Gastroesophageal sphincter (tissue), 4 donors: ENCODE results near the gene NKD2. TPM values are rescaled to one million over a fixed set of nuclear protein-coding genes. Genes with fewer than 3 reads are reported as not detected.

Source experiments
- ATAC-seq: fragments of 150-250 bp; one replicate; pipeline ENCODE4 v1.9.1; 2016; ENCODE audit warnings: mild to moderate bottlenecking, moderate library complexity
- H3K27ac ChIP-seq, 4 donors: fragments of 200-600 bp; sonication (generic) in 3 of 4; 1 replicate in 3 of 4; 2 replicates in 1 of 4; pipeline ENCODE4 v1.5.1; 2016 to 2019
- H3K27me3 ChIP-seq: fragments of 200-600 bp; sonication (generic); one replicate; pipeline ENCODE4 v1.5.1; 2019
- H3K36me3 ChIP-seq, 2 donors: fragments of 200-600 bp; sonication (generic); one replicate each; pipeline ENCODE4 v1.5.1; 2019; ENCODE audit warnings: control low read depth in 1 of 2
- H3K4me1 ChIP-seq, 3 donors: fragments of 200-600 bp; sonication (generic); 1 replicate in 2 of 3; 2 replicates in 1 of 3; pipeline ENCODE4 v1.5.1; 2016 to 2019; ENCODE audit warnings: control low read depth in 2 of 3
- H3K4me3 ChIP-seq, 2 donors: fragments of 200-600 bp; sonication (generic); one replicate each; pipeline ENCODE4 v1.5.1; 2019; ENCODE audit warnings: mild to moderate bottlenecking in 1 of 2, moderate library complexity in 1 of 2
- H3K9me3 ChIP-seq, 3 donors: fragments of 200-600 bp; sonication (generic); one replicate each; pipeline ENCODE4 v1.5.1; 2017 to 2019; ENCODE audit warnings: control low read depth in 2 of 3
- EP300 ChIP-seq: sonication (generic); formaldehyde crosslinking; IDR thresholded peaks from one replicate; pipeline ENCODE4 v1.6.1; 2017; ENCODE audit warnings: antibody characterized with exemption, mild to moderate bottlenecking
- POLR2A ChIP-seq, 2 donors: fragments of 450-650 bp; IDR thresholded peaks; one replicate each; pipeline ENCODE4 v1.6.1; 2017; ENCODE audit warnings: antibody characterized with exemption in 2 of 2, mild to moderate bottlenecking in 2 of 2, moderate library complexity in 1 of 2
- POLR2AphosphoS5 ChIP-seq: sonication (generic); formaldehyde crosslinking; IDR thresholded peaks from one replicate; pipeline ENCODE4 v1.6.1; 2017; ENCODE audit warnings: antibody characterized with exemption
- WGBS, 2 donors: methylation state at CpG; one replicate each; pipeline ENCODE4 v1.1.5; 2018; ENCODE audit warnings: low coverage in 1 of 2; 5-methylcytosine and 5-hydroxymethylcytosine counted together
- total RNA-seq, 4 donors: library from RNA; depleted of rRNA; stranded (reverse); fragments of >200 nt; gene quantifications; one replicate each; pipeline ENCODE4 v1.1.0, GENCODE V29; 2016
- TF ChIP-seq, protein P1 (sequence below), 4 experiments: fragments of 200-600 bp in 2 of 4; fragments of 450-650 bp in 2 of 4; sonication (generic) in 1 of 4; IDR thresholded peaks; one replicate each; pipeline ENCODE4 v1.5.1; 2017 to 2019; ENCODE audit warnings: antibody characterized with exemption in 4 of 4, mild to moderate bottlenecking in 2 of 4, moderate library complexity in 2 of 4

Gene NKD2
- total RNA-seq, 4 donors from 2014 or later = 1.8 to 6.1 (median 1.9) TPM

DNA sequence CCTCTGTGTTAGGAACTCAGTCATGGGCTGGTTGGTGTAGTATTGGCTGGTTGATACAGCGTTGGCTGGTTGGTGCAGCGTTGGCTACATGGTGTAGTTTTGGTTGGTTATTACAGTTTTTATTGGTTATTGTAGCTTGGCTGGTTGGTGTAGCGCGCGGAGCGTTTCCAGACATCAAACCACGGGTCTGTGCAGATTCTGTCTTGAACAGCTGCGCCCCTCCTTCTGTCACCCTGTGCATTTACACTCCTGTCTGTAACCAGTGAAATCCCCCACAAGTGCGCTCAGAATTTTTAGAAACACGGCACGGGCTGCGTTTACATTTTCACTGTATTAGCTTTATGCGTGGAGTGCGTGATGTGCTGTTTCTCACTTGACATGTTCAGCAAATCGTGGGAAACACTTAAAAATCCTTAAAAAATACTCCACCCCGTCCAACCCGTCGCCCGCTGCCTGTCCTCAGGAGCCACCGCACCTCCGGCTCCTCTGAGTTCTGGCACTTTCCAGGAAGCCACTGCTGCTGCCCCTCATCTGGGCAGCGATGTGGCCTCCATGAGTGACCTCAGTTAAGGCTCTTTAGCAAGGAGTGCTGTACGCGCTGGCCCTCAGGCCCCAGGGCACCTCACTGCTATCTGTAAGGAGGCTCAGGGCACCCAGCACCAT lies 20.8 kb downstream of the NKD2 start:
- ATAC-seq = no peak
- 79 to 83% methylated on average over 7 to 15 of the region's 24 CpGs for WGBS, 2 donors
- TF ChIP-seq POLR2AphosphoS5 (no peak), POLR2A (IDR thresholded peaks at IDR 0.05) (no peak), EP300 (no peak)
- TF ChIP-seq, protein P1, sequence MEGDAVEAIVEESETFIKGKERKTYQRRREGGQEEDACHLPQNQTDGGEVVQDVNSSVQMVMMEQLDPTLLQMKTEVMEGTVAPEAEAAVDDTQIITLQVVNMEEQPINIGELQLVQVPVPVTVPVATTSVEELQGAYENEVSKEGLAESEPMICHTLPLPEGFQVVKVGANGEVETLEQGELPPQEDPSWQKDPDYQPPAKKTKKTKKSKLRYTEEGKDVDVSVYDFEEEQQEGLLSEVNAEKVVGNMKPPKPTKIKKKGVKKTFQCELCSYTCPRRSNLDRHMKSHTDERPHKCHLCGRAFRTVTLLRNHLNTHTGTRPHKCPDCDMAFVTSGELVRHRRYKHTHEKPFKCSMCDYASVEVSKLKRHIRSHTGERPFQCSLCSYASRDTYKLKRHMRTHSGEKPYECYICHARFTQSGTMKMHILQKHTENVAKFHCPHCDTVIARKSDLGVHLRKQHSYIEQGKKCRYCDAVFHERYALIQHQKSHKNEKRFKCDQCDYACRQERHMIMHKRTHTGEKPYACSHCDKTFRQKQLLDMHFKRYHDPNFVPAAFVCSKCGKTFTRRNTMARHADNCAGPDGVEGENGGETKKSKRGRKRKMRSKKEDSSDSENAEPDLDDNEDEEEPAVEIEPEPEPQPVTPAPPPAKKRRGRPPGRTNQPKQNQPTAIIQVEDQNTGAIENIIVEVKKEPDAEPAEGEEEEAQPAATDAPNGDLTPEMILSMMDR (IDR thresholded peaks at IDR 0.05) = no peak
- H3K27me3 ChIP-seq = peaks cover 36% of the 10 kb centered on the region
- no peak overlapping the region for H3K4me3 ChIP-seq
- no peak overlapping the region for H3K27ac ChIP-seq
- H3K9me3 ChIP-seq = no peaks in the 10 kb centered on the region
- no peaks in the 10 kb centered on the region for H3K4me1 ChIP-seq
- H3K36me3 ChIP-seq = no peaks in the 10 kb centered on the region

- 79 to 93% methylated on average over 2 of the region's 10 CpGs for WGBS, 2 donors
- H3K9me3 ChIP-seq = no peaks in the 10 kb centered on the region
- no peaks in the 10 kb centered on the region for H3K36me3 ChIP-seq
- ATAC-seq = no peak
- no peak overlapping the region for H3K27ac ChIP-seq
- no peak overlapping the region for H3K4me3 ChIP-seq
- H3K4me1 ChIP-seq = no peaks in the 10 kb centered on the region
- peaks cover 36% of the 10 kb centered on the region for H3K27me3 ChIP-seq
- TF ChIP-seq POLR2AphosphoS5 = no peak
- TF ChIP-seq POLR2A (IDR thresholded peaks at IDR 0.05) = no peak
- TF ChIP-seq EP300 = no peak
- TF ChIP-seq, protein P1 (IDR thresholded peaks at IDR 0.05) = no peak
Measured at GRCh38 chr5:1029945-1030625, 21.5 kb downstream of the NKD2 start.

DNA sequence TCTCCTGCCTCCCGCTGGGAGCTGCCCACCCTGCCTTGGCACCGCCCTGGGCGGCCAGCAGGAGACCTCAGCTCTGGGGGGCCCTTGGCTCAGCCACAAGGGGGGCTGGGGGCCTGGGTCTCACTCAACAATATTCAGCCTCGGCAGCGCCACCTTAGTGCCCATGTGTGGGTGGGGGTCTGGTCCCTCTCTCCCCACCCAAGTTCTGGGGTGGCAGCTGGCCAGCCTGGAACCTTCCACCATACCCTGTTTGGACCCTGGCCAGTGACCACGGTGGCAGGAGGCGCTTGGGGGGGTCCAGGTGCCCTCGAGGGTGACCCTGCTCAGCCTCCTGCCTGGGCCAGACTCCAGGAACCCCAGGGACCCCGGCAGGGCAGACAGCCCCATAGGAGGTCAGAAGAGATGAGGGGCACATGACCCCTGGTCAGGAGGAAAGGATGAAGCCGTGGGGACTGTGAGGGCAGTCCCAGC lies 22.2 kb downstream of the NKD2 start:
- Histone ChIP-seq H3K9me3 (no peaks in the 10 kb centered on the region), H3K27me3 (peaks cover 36% of the 10 kb centered on the region), H3K36me3 (no peaks in the 10 kb centered on the region), H3K27ac (no peak overlapping the region), H3K4me1 (no peaks in the 10 kb centered on the region), H3K4me3 (no peak overlapping the region)
- WGBS, 2 donors = 80% methylated on average over 1 of the region's 10 CpGs; no CpG with 5 or more reads in 1 of the 2 donors
- ATAC-seq = no peak
- no peak for TF ChIP-seq EP300
- no peak for TF ChIP-seq POLR2AphosphoS5
- TF ChIP-seq, protein P1 (IDR thresholded peaks at IDR 0.05) = no peak
- no peak for TF ChIP-seq POLR2A (IDR thresholded peaks at IDR 0.05)

DNA sequence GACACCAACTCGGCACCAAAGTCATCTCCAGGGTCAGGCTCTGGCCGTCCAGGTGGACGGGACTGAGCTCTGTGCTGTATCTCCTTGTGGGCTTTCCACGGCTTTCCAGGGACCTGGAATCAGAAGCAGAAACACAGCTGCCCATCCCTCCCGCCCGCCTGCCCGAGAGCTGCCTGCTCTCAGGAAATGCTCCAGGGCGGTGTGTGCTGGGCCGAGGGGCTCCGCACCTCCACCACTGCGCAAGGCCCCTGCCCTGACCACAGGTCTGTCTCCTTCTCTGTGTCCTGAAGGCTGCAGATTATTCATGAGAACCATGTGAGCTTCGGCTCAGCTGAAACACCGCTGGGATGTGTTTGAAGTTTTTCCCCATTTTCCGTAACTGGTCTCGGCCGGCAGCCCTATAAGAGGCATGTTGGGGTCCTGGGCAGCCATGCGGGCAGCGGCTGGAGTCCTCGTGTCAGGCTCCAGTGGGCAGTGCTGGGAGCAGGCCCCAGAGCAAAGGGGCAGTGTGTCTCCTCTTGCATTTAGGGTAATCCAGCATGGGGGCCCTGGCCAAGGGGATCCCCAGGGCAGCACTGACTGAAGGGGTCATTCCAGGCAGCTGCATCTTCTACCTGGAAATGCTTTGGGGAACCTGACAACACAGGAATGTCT lies 22.8 kb downstream of the NKD2 start:
- no peak overlapping the region for H3K27ac ChIP-seq
- H3K36me3 ChIP-seq = no peaks in the 10 kb centered on the region
- TF ChIP-seq POLR2AphosphoS5 = no peak
- no peak for TF ChIP-seq POLR2A (IDR thresholded peaks at IDR 0.05)
- TF ChIP-seq, protein P1 (IDR thresholded peaks at IDR 0.05) = no peak
- no peak for TF ChIP-seq EP300
- no peak overlapping the region for H3K4me3 ChIP-seq
- ATAC-seq = no peak
- 92 to 93% methylated on average over 2 to 3 of the region's 19 CpGs for WGBS, 2 donors
- peaks cover 36% of the 10 kb centered on the region for H3K27me3 ChIP-seq
- H3K9me3 ChIP-seq = no peaks in the 10 kb centered on the region
- H3K4me1 ChIP-seq = no peaks in the 10 kb centered on the region
